NCI-H526 treated with DMSO at 0.1 percent for 48 hours (cell line): ENCODE results near the gene CTXN2.
A peak's percentile ranks its signal among the peaks of the same experiment; 100 is the strongest.

Experiments
- DNase-seq: peaks from one replicate; lab custom pipeline; 2025; lab: John Stamatoyannopoulos, UW

Gene CTXN2

DNA sequence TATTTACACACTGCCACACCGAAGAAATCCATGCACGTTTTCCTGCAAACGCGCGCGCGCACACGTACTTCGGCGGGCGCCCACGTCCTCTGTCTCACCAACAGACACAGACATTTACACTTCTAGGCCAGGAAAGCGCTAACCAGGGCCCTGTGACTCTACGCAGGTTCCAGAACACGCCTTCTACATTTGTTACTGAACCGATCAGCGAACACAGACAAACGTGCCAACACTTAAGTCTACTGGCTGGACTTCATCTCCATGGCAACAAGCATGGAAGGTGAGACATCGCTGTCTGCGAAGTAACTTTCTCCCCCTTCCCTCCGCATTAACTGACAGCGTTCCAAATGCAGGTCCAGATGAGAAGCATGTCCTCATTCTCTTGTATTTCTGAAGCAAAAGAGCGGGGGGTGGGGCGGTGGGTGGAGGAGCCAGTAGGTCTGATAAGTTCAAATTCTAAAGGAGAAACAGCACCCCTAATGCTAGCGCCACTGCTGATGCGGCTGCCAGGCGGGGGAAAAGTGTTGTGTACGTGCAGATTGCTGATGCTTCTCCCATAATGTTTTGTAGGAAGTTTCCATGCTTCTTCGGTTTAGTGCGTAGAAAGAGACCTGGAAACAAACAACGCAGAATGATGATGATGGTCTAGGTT lies at the start of gene CTXN2:
TSS of gene CTXN2 (plus strand) at position 92 of the 652 bp plus-strand sequence. CDS start 9,636 bp downstream, outside the sequence.
- no peak for DNase-seq

DNA sequence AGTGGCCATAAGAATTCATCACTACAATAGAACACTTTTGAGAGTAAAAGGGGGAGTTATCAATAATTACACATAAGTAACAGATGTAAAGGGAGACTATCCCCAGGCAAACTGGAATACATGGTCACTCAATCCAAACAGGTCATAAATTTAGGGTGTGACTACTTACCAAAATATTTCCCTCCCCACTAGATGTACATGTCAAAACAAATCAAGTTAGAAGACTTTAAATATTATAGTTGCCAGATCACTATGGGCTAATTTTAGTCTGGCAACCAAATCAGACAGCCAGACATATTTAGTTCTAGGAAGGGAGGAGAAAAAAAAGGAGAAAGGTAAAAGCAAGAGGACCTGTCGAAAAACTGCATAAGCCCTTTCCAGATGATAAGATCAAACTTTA lies 47.6 kb upstream of the CTXN2 start:
- no peak for DNase-seq

DNA sequence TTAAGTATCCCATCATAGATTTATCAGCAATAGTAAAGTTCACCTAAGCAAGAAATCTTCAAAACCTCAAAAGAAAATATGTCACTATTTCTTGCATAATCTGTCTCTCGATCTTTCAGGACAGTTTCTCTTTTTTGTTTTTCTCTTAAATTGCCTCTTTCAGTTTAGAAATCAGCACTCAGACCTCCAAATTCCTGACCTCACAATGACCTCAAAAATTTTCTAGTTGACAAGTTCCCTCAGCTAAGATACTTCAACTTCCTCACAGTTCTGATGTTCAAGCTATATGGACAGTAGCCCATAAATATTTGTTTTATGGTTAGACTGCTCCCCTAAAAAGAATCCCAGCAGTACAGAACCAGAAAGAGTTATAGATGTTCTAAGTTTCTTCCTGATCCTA lies 46.6 kb upstream of the CTXN2 start:
- DNase-seq, result no peak

DNA sequence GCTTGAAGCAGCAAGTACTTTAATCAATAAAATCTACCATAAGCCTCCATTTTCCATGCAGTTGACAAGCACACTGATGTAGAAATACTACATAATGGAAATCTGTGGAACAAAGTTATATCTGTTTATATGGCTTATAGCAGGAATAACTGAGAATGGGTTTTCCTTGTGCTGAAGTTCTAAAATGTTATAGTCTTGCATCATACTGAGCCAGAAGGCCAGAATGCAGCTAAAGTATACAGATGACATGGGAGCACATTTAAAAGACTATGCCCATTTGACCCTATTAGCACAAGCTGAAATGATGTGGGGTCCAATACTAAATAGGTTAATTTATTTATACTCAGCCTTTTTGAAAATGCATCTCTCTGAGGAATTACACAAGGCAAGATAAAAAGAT lies 45.5 kb upstream of the CTXN2 start:
- DNase-seq, result no peak

DNA sequence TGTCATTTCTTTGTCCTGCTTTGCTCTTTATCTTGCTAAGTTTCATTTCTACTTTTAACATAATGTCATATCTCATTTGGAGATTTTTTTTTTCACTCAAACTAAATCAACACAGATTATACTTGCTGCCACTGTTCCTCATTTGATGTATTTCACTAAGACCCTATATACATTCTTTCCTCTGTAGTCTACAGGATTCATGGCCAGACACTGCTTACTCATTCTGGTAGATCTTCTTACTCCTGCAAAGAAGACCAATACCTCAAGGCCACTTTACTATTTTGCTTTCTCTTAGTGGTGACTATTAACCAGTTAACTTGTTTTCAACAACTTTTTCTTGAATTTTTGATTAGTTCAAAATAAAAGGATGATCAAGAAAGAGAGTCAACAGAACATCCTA lies 44.1 kb upstream of the CTXN2 start:
- no peak for DNase-seq

DNA sequence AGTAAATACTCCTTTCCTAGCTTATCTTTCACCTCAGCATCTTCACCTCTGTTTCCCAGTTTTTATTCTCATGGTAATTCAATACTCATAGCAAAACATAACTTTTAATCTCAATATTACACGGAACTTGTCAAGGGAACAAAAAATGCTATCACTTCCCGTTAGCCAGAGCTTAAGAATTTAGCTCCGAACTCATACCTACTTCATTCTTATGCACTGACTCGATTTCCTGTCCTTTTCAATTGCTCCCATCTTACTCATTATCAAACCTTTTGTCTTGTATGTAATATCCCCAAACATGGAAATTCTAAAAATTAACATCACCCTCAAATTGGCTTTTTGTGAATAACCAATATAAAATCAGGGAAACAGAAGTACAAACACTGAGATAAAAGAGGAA lies 41.6 kb upstream of the CTXN2 start:
- no peak for DNase-seq

DNA sequence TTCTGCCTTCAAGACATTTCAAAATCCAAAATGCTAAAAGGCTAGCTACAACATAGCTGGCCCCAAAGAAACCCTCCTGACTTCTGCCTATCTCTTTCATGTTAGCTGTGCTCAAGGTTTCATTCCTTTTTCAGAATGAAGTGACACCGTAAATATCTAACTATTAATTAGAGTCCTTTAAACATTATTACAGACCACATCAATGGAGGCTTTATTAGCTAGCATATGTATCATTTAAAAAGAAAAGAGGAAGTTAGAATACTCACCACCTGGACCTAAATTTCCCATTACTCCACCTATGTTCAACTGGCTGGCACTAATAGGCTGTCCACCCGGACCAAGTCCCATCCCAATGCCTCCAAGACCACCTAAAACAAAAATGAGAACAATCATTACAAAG lies 37.9 kb upstream of the CTXN2 start:
- DNase-seq, result no peak

DNA sequence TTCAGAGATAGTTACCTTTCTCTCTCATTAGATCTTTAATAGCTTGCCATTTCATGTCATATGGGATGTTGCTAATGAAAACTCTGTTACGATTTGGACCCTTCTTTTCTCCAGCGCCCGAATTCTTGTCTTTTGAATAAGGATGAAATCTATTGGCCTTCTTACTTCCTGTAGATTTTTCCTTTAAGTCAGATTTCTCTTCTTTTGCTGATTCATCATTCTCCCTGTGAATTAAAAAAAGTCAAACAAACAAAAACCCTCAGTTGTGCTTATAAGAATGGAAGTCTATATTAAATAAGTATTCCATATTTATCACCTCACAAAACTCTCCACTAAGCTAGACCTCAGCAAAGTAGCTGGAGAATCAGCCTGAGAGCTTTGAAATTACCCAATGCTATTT lies 22.8 kb upstream of the CTXN2 start:
- no peak for DNase-seq

DNA sequence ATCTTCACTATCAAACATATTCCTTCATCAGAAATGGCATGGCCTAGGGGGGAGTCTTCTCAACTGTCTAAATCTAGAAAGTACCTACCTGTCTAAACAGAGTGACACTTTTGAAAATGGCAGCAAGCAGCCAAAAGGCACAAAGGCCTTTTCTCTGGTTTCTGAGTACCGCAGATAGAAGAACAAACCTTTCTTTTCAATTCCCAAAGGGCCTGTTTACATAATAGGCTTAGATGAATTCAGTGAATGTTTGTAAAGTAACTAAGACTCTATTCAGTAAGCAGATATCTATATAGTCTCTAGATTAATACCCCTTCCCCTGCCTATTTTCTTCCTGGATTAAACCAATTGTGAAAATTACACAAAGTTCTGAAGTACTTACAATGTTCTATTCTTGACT lies 20.5 kb upstream of the CTXN2 start:
- DNase-seq, result peak; percentile 9

DNA sequence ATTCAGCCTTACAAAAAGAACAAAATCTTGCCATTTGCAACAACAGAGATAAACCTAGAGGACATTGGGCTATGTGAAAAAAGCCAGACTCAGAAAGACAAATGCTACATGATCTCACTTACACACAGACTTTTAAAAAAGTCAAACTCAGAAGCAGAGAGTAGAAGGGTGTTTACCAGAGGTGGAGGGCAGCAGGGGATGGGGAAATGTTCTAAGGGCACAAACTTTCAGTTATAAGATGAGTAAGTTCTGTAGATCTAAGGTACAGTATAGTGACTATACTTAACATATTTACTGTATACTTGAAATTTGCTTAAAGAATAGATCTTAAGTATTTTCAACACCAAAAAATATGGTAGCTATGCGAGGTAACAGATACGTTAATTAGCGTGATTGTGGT lies 16.3 kb upstream of the CTXN2 start:
- no peak for DNase-seq

DNA sequence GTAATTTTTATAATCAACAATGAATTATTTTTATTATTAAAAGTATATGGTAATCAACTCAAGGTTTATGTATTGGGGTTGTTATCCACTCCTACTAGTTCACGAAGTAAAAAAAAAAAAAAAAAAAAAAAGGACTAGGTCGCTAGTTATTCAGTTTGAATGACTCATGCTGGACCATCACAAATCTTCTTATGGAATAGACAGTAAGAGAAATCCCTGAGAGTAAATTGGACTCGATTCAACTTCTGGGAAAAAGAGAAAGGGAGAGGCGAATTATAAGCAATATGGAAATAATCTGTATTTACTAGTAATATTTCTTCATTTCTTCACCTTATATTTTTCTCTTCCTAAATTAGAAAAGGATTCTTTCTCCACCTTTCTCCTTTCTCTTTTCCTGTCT lies 15.4 kb upstream of the CTXN2 start:
- DNase-seq, result no peak

DNA sequence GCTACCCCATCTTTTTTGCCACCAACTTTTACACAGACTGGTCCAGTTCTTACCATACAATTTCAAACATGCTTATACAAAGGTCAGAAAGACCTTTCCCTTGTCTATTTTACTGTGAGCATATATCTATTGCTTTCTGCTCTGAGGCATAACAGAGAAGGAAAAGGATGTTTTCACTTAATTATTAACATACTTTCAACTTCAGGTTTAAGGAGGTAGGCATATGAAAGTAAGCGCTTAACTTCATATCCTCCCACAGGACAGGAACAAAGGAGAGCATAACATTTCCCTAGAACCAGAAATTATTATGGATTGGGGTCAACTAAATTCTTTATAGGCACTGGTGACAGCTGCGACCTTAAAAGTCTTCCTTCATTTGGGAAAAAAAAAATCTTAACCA lies 14.5 kb upstream of the CTXN2 start:
- DNase-seq, result no peak

DNA sequence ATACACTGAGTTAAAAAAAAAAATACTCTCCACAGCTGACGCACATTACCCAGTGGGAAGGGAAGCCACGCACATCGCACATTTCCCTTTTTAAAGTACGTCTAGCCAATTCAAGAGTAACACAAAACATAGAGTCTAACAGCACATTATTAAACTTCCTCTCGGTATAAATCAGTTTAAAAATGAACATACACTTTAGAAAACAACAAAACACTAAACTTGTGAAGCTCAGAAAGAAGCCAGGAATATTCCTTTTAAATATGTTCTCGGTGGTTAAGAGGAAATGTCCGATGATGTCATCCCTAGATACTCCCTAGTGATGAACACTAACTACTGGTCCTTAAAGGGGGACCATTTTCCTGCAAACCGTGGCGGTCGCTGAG lies 14.1 kb upstream of the CTXN2 start:
- no peak for DNase-seq

DNA sequence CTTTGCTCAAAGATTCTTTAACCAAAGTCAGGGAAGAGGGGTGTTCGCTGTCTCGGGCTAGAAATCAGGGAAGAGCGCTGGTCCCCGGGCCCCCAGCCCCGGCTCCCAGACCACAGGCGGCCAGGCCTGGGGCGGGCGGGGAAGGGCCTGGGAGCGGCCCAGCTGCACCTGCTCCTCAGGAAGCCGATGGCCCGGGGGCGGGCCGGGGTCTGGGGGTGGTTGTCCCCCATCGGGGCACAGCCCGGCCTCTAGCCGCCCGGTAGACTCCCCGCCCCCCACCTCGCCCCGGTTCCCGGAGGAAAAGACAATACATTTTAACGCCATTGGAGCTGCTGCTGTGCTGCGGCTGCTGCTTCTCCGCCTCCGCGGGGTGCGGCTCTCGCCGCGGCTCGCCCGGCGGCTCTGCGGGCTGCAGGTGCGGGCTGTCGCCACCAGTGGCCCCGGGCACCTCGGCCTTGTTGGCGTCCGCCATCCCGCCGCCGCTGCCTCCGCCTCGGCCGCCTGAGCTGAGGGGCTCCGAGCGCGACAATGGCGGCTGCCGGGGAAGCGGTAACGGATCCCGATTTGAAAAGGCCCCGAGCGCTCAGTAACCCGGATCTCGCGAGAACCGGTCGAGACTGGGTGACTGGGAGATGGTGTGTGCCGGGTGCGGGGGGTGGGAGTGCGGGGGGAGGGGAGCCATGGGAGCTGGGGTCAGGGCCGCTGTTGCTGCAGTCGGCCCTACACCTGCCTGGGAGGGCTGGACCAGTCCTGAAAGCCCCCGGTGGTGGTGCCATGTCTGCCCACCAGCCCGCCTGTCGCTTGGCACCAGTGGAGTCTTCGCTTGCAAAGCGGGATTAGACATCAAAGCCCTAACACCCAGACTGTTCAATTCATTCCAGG lies 13.5 kb upstream of the CTXN2 start, which contains the start of gene MYEF2:
TSS of gene MYEF2 (minus strand) at position 530 of the 882 bp plus-strand sequence. CDS start at position 472, 58 bp downstream.
- peak; percentile 47 for DNase-seq

DNA sequence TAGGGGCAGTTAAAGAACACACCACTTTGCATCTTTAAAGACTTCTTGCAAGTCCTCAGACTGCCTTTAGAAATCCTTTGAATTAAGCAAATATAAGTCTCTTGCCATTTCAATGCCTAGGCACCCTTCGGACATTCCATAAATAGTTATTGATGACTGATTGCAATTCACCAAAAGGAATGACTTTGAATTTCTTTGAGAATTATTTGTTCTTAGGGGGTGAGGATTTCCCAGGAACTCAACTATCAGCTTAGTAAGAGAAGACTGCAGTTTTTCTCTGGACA lies 12.9 kb upstream of the CTXN2 start:
- DNase-seq, result no peak

DNA sequence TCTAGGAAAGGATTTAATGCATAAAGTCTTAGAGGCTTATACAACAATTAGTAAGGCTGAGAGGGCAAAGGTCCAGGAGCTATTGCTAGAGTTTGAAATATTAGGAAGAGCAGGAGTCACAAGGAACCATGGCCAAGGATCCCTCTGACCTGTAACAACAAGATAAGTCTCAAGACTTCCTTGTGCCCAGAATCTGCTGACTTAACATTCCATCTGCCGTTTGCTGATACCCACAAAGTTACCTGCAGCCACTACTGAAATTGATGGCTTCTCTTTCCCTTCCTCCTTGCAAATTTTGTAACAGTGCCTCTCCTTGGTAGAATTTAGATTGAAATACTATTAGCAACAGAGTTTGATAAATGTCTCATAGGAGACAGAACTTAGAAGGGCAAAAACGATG lies 8.7 kb upstream of the CTXN2 start:
- no peak for DNase-seq

DNA sequence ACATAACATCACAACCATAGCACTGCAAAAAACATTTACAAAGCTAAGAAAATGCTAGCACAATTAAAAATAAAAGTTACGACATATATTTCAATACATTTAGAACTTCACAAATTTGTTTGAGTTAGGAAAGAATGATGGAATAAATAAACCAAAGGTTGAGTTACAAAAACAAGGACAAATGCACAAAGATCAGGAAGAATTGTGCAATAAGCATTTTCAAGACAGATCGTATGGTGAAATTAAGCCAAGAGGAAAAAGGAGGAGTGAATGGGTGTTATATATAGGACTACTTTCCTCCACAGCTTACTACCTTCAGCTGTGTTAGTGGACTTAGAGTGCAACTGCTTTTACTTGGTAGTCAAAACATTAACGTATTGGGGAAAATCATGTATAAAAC lies 5.9 kb upstream of the CTXN2 start:
- no peak for DNase-seq

DNA sequence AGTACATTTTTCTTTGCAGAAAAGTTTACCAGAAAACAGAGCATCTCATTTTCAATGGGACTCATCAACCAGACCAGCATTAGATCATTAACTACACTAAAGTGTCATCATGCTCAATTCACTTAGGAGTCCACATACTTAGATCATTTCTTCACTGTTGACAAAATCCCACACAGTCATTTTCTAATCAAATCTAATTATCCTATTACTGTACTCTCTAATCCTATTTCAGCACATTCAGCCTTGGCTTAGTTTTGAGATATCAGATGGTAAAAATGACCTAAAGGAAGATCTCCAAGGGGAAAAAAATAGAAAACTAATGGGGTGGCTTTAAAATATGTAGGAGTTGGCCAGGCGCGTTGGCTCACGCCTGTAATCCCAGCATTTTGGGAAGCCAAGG lies 5.2 kb upstream of the CTXN2 start:
- no peak for DNase-seq

DNA sequence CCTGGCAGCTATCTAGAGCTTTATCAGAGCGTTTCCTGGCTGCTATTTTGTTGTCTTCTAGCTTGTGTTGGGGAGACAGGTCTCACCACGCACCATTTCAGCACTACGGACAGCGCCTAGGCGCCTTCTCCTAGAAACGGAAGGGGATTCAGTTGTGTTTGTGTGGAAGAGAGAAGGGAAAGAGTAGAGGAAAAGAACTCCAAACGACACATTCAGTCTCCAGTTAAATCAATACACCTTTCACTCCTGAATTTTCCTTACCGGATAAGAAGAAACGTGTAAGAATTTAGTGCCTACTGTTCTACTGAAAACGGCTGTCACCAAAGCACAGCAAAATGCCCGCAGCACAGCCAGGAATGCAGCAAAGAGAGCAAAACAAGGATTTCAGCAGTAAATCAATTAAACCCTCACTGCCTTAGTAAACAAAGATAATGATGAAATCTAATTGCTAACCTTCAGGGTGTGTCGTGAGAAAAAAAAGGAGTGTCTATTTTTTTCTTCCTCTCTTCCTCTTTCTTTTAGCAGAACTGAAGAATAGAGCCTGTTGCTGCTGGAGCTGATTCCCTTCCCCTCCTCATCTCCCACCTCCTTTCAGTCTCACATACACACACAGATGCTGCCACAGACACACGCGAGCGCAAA lies 412 bp upstream of the CTXN2 start:
- no peak for DNase-seq

DNA sequence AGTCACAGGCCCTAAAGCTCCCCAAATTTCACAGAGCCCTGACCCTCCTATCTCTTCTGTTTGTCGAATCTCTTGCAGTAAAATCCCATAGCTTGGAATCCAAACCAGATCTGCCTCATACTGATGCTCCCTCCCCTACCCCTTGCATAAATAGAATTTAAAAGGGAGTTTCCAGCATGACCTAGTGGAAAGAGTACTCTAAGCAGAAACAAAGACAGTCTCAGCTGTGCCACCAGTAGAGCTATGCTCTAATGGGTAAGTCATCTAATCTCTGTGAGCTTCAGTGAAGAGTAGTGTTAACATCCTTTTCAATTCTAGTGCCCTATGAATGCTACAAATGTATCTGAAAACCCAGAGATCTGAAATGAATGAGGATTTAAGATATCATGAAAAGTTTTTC lies 10.6 kb downstream of the CTXN2 start:
- no peak for DNase-seq

DNA sequence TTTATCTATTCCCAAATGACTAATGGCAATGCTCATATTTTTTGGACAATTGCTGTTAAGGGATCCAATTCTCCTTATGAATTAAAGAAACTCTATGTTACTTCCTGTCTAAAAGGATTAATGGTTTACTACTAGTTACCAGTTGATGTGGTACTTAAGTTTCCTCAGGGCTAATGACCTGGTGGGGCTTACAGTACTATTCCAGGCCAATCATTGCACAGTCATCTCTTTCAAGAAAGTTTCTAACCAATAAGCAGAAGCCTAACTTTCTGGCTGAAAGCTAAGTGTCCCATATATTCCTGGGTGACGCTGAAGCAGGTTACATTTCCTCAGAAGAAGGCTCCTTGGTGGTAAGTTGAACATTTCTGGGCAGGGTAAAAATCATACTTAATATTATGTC lies 14.5 kb downstream of the CTXN2 start, which contains the start of gene SLC12A1:
TSS of gene SLC12A1 (plus strand) at position 322 of the 400 bp plus-strand sequence. CDS start 1,418 bp downstream, outside the sequence.
- DNase-seq, result no peak

DNA sequence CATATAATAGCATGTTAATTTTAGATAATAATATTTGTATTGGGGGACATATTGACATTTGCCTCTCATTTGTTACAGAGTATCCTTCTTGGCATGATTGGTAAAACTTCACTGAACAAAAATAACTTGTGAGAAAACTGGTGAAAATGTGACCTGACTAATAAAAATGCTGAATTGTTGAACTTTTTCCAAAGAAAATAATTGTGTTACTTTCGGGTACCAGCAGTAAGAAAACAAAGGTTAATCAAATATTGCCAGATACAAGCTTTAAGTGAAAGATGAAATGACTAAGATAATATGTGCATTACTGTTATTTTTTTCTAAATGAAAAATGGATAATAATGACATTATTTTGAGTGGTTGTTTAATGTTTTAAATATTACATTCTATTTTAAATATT lies 29.8 kb downstream of the CTXN2 start:
- no peak for DNase-seq

DNA sequence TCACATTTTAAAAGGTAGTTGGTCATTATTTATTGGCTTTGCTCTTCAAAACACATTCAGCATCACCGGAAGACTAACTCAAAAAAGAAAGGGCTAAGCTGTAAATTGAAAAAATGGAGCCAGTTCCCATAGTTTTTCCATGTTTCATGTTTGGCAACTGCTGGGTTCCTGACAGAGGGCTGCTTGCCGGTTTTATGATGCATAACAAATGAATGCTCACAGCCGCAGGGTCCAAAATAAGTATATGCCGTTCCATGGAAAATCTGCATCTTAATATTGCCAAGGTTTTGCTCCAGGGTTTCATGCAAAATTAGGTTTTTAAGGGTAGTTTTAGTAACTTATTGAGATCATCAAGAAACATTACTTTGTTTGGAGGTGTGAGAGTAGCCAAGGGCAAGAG lies 30.4 kb downstream of the CTXN2 start:
- peak; percentile 55 for DNase-seq
